A549 (cell line): ENCODE data around the gene PRPF40A. TPM values are rescaled to one million over a fixed set of nuclear protein-coding genes. Genes with fewer than 3 reads are reported as not detected.

Experiments used
- ATAC-seq, 2 experiments: fragments of 200-7000 bp in 1 of 2; fragments of >200 bp in 1 of 2; cut with Nextera tagmentation in 1 of 2; cut with Tn5 transposase in 1 of 2; 3 replicates each; pipeline versions ENCODE4 v1.8.0 to v1.9.1; 2018 to 2020; ENCODE audit warnings: mild to moderate bottlenecking in 1 of 2, moderate library complexity in 1 of 2
- CTCF ChIA-PET: fragments of 300-600 bp; sonication (Branson Sonifier 250); formaldehyde crosslinking; extraction: SDS; loops from one replicate; lab custom pipeline; 2021; ENCODE audit warnings: antibody characterized with exemption, inconsistent platforms; lab: Yijun Ruan, JAX
- POLR2A ChIA-PET: fragments of 350-600 bp; formaldehyde crosslinking; extraction: SDS; loops from one replicate; lab custom pipeline; 2021; ENCODE audit warnings: antibody characterized with exemption, inconsistent platforms; lab: Yijun Ruan, JAX
- DNase-seq, 2 experiments: peaks; one replicate each; pipeline versions ENCODE4 v3.0.0 to v3.0.0-alpha.2; 2011 to 2016; ENCODE audit warnings: low read depth in 1 of 2, low spot score in 1 of 2
- FAIRE-seq: peaks from 2 replicates; lab custom pipeline; 2011; peaks lifted over from hg19 to GRCh38; lab: Jason Lieb, UNC
- H3K27ac ChIP-seq, 2 experiments: fragments of >200 bp; sonication (Bioruptor Twin); formaldehyde crosslinking; 3 replicates each; pipeline ENCODE4 v1.5.1; 2016 to 2017
- H3K4me1 ChIP-seq: fragments of >200 bp; sonication (Bioruptor Twin); formaldehyde crosslinking; 3 replicates; pipeline ENCODE4 v1.6.1; 2016
- H3K4me2 ChIP-seq: fragments of >200 bp; sonication (Bioruptor Twin); formaldehyde crosslinking; 3 replicates; pipeline ENCODE4 v1.6.1; 2016
- H3K4me3 ChIP-seq: fragments of >200 bp; sonication (Bioruptor Twin); formaldehyde crosslinking; 3 replicates; pipeline ENCODE4 v1.5.1; 2016
- H3K9me3 ChIP-seq: fragments of >200 bp; sonication (Bioruptor Twin); formaldehyde crosslinking; 3 replicates; pipeline ENCODE4 v1.6.1; 2016
- CBX2 ChIP-seq: fragments of 200-600 bp; sonication (generic); IDR thresholded peaks from 2 replicates; pipeline ENCODE4 v1.6.1; 2016; ENCODE audit warnings: low read depth, mild to moderate bottlenecking, borderline replicate concordance
- CBX8 ChIP-seq: fragments of 200-600 bp; sonication (generic); IDR thresholded peaks from 2 replicates; pipeline ENCODE4 v1.6.1; 2016
- CEBPB ChIP-seq, 2 experiments: fragments of >200 bp in 1 of 2; sonication (Bioruptor Twin) in 1 of 2; formaldehyde crosslinking in 1 of 2; IDR thresholded peaks; 2 replicates each; pipeline ENCODE4 v1.6.1; 2012 to 2016
- CHD4 ChIP-seq: fragments of 200-600 bp; sonication (generic); IDR thresholded peaks from 2 replicates; pipeline ENCODE4 v1.6.1; 2016; ENCODE audit warnings: antibody characterized with exemption, mild to moderate bottlenecking, borderline replicate concordance
- EHF ChIP-seq: fragments of 250-450 bp; sonication (Bioruptor Pico); IDR thresholded peaks from 2 replicates; pipeline ENCODE4 v1.5.0; 2020; ENCODE audit warnings: mild to moderate bottlenecking
- EHMT2 ChIP-seq: fragments of 200-600 bp; sonication (generic); IDR thresholded peaks from 2 replicates; pipeline ENCODE4 v1.6.1; 2016; ENCODE audit warnings: antibody characterized with exemption, low read depth, mild to moderate bottlenecking, moderate library complexity
- ESRRA ChIP-seq: fragments of 150-350 bp; IDR thresholded peaks from 2 replicates; pipeline ENCODE4 v1.6.1; 2014; ENCODE audit warnings: mild to moderate bottlenecking, low read length, borderline replicate concordance
- FOSL2 ChIP-seq, 2 experiments: fragments of 450-650 bp in 1 of 2; fragments of >200 bp in 1 of 2; sonication (Bioruptor Twin) in 1 of 2; formaldehyde crosslinking; IDR thresholded peaks; 2 replicates each; pipeline versions ENCODE4 v1.5.0 to v1.6.1; 2016 to 2020; ENCODE audit warnings: mild to moderate bottlenecking in 1 of 2, moderate library complexity in 1 of 2
- HEYL ChIP-seq: fragments of 250-450 bp; sonication (Bioruptor Pico); IDR thresholded peaks from 2 replicates; pipeline ENCODE4 v1.8.0; 2021; ENCODE audit warnings: mild to moderate bottlenecking, moderate library complexity
- HMGXB4 ChIP-seq: fragments of 250-450 bp; sonication (Bioruptor Pico); IDR thresholded peaks from 2 replicates; pipeline ENCODE4 v1.5.0; 2021; ENCODE audit warnings: mild to moderate bottlenecking, moderate library complexity, borderline replicate concordance
- HOXB13 ChIP-seq: fragments of 250-450 bp; sonication (Bioruptor Pico); IDR thresholded peaks from 2 replicates; pipeline ENCODE4 v1.5.0; 2020; ENCODE audit warnings: low read depth, mild to moderate bottlenecking, moderate library complexity
- JUN ChIP-seq, 2 experiments: fragments of >200 bp; sonication (Bioruptor Twin); formaldehyde crosslinking; IDR thresholded peaks; 2 replicates in 1 of 2; 3 replicates in 1 of 2; pipeline ENCODE4 v1.6.1; 2016 to 2017
- MAZ ChIP-seq: fragments of 150-350 bp; IDR thresholded peaks from 2 replicates; pipeline ENCODE4 v1.6.1; 2014; ENCODE audit warnings: antibody characterized with exemption, low read depth, low read length, borderline replicate concordance
- MYC ChIP-seq: IDR thresholded peaks from 2 replicates; pipeline ENCODE4 v1.6.1; 2012; ENCODE audit warnings: mild to moderate bottlenecking, inconsistent platforms, low read length, improper control_type of control experiment, borderline replicate concordance
- NPAS2 ChIP-seq: fragments of 250-450 bp; sonication (Bioruptor Pico); IDR thresholded peaks from 2 replicates; pipeline ENCODE4 v1.8.0; 2022; ENCODE audit warnings: mild to moderate bottlenecking, moderate library complexity, borderline replicate concordance
- NR3C1 ChIP-seq: fragments of >200 bp; sonication (Bioruptor Twin); formaldehyde crosslinking; IDR thresholded peaks from 3 replicates; pipeline ENCODE4 v1.6.1; 2017
- PHF8 ChIP-seq: fragments of 200-600 bp; sonication (generic); IDR thresholded peaks from 2 replicates; pipeline ENCODE4 v1.6.1; 2016; ENCODE audit warnings: low read depth, mild to moderate bottlenecking, antibody characterized with exemption, moderate library complexity, borderline replicate concordance
- POLR2A ChIP-seq: IDR thresholded peaks from 2 replicates; pipeline ENCODE4 v1.6.1; 2012; ENCODE audit warnings: mild to moderate bottlenecking, low read length
- RCOR1 ChIP-seq: fragments of 150-350 bp; IDR thresholded peaks from 2 replicates; pipeline ENCODE4 v1.6.1; 2014; ENCODE audit warnings: antibody characterized with exemption, low read length, low read depth
- RFX5 ChIP-seq: fragments of 450-650 bp; IDR thresholded peaks from 2 replicates; pipeline ENCODE4 v1.7.1; 2014; ENCODE audit warnings: antibody characterized with exemption, mild to moderate bottlenecking, moderate library complexity
- RNF2 ChIP-seq: fragments of 200-600 bp; sonication (generic); IDR thresholded peaks from 2 replicates; pipeline ENCODE4 v1.6.1; 2016; ENCODE audit warnings: low read depth, mild to moderate bottlenecking, antibody characterized with exemption, moderate library complexity, borderline replicate concordance
- SMC3 ChIP-seq: fragments of >200 bp; sonication (Bioruptor Twin); formaldehyde crosslinking; IDR thresholded peaks from 3 replicates; pipeline ENCODE4 v1.6.1; 2018; ENCODE audit warnings: inconsistent platforms
- SREBF2 ChIP-seq: fragments of 450-650 bp; IDR thresholded peaks from 2 replicates; pipeline ENCODE4 v1.6.1; 2014; ENCODE audit warnings: mild to moderate bottlenecking, moderate library complexity
- TP53 ChIP-seq: fragments of 250-450 bp; sonication (Bioruptor Pico); IDR thresholded peaks from 2 replicates; pipeline ENCODE4 v1.5.0; 2021; ENCODE audit warnings: mild to moderate bottlenecking, moderate library complexity
- ZFP36 ChIP-seq: fragments of 450-650 bp; IDR thresholded peaks from 2 replicates; pipeline ENCODE4 v1.6.1; 2014; ENCODE audit warnings: borderline replicate concordance; ENCODE audit not compliant: partially characterized antibody
- WGBS: methylation state at CpG from one replicate; pipeline ENCODE4 v1.1.6; 2017; ENCODE audit errors: missing lambda C conversion rate; 5-methylcytosine and 5-hydroxymethylcytosine counted together
- polyA minus RNA-seq: library from RNA; depleted of rRNA, polyadenylated mRNA; stranded (reverse); fragments of >200 nt; gene quantifications from 2 replicates; pipeline ENCODE4 v1.2.3, GENCODE V29; 2011; rRNA and poly(A)+ RNA removed
- polyA plus RNA-seq, 4 experiments: library from polyadenylated mRNA; depleted of rRNA in 3 of 4; stranded (reverse); fragments of >200 nt; fragmentation: RNase III in 1 of 4; extraction: RNeasy Plus Mini Kit Qiagen cat#74134 plus additional on column Dnase treatment in 1 of 4; gene quantifications; 2 replicates in 3 of 4; 3 replicates in 1 of 4; pipeline ENCODE4 v1.2.3, GENCODE V29; 2011 to 2017
- TF ChIP-seq, protein P1 (sequence below): fragments of 450-650 bp; IDR thresholded peaks from 2 replicates; pipeline ENCODE4 v1.6.1; 2014; ENCODE audit warnings: antibody characterized with exemption
- TF ChIP-seq, protein P2 (sequence below): IDR thresholded peaks from 2 replicates; pipeline ENCODE4 v1.6.1; 2012
- TF ChIP-seq, protein P3 (sequence below): fragments of >200 bp; sonication (Bioruptor Twin); formaldehyde crosslinking; IDR thresholded peaks from 2 replicates; pipeline ENCODE4 v1.6.1; 2016
- TF ChIP-seq, protein P4 (sequence below): IDR thresholded peaks from 2 replicates; pipeline ENCODE4 v1.6.1; 2012; ENCODE audit warnings: low read depth, borderline replicate concordance
- TF ChIP-seq, protein P5 (sequence below): fragments of 200-600 bp; sonication (generic); IDR thresholded peaks from 2 replicates; pipeline ENCODE4 v1.6.1; 2016; ENCODE audit warnings: antibody characterized with exemption, mild to moderate bottlenecking, moderate library complexity

The PRPF40A gene
- 184 and 186 TPM in 2 replicates for polyA plus RNA-seq (2011; rRNA removed)
- polyA plus RNA-seq (2012; cell fraction: cytosol; rRNA removed) = 73.6 and 74.5 TPM in 2 replicates
- polyA plus RNA-seq (2012; cell fraction: nucleus; rRNA removed) = 77.2 and 139 TPM in 2 replicates
- 75.1 to 80.4 TPM (median 77.0 TPM) in 3 replicates for polyA plus RNA-seq (2017; fragmentation: RNase III; extraction: RNeasy Plus Mini Kit Qiagen cat#74134 plus additional on column Dnase treatment)
- 424 and 529 TPM in 2 replicates for polyA minus RNA-seq

DNA sequence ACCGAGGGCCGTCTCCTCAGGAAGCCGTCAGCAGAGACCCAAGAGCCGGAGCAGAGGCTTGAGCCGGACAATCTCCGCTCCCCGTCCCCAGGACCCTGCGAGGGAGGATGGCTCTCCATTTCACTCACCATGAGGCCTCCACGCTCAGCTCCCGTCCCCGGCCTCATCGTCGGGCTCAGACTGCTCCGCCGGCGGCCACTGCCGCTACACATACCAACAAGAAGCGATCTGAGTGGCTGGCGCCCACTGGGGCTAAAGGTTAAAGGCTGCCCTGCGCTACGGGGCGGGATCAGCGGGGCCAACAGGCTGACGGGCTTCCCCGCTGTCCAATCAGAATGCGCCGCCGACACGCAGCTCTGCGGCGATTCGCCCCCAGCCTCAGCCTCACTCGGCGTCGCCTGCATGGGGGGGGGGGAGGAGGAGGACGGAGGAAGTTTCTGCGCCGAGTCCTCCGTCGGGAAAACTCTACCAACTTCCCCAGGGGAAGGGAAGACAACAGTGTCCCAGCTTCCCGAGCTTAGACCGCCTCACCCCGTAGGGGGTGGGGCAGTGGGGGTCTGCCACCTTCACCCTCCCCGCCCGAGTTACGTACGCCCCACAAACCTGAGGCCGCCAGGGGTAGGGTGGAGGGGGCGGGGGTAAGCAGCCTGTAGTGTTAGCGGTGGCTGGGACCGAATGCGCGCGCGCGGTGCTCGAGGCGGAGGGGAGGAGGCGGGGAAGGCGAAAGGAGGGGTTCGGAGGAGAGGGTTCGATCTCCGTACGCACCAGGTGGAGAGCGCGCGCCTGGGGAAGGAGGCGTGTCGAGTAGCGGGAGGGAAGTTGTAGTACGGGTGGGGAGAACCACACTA, at the start of gene PRPF40A:
PRPF40A (minus strand) TSS at position 234 of the 848 bp plus-strand sequence; CDS start at position 212, 22 bp downstream.
- peak within 1 kb of the TSS; percentile 97 for H3K27ac ChIP-seq
- ATAC-seq (peak; percentile 78 to 84), DNase-seq (peak; percentile 80 to 98), FAIRE-seq (no peak)
- H3K4me2 ChIP-seq = peak within 1 kb of the TSS; percentile 87
- peak within 1 kb of the TSS; percentile 75 for H3K4me3 ChIP-seq
- CTCF ChIA-PET = interaction anchor here (0.8 to 2.5 kb wide), 9 partner anchors 10 to 550 kb away, joined by 3 to 14 read pairs (median 3); partner anchors contain the start of gene STAM2
- H3K4me1 ChIP-seq = peaks cover 39% of the 10 kb centered on the region
- POLR2A ChIA-PET = interaction anchor here (0.6 to 1.4 kb wide), 10 partner anchors 9 to 1262 kb away, joined by 3 to 13 read pairs (median 5); partner anchors contain the start of gene STAM2
- no peaks in the 10 kb centered on the region for H3K9me3 ChIP-seq
- 0% methylated on average over 24 of the region's 71 CpGs for WGBS
- TF ChIP-seq HEYL (CRISPR knock-in tag) (no peak), CBX8 (no peak), CEBPB (IDR thresholded peaks at IDR 0.05) (no peak), ZFP36 (no peak), JUN (IDR thresholded peaks at IDR 0.05) (peak; percentile 52 to 73; a peak in 4 of 5 replicates), NPAS2 (CRISPR knock-in tag) (no peak), EHMT2 (no peak), NR3C1 (no peak), MYC (0 out of 2 replicates have a peak, but pooled peaks have one; percentile 66), FOSL2 (IDR thresholded peaks at IDR 0.05) (no peak), FOSL2 (CRISPR knock-in tag; IDR thresholded peaks at IDR 0.05) (no peak), PHF8 (peak; percentile 62; the same call in 1 of the 2 replicates), CHD4 (no peak), ESRRA (no peak), HOXB13 (CRISPR knock-in tag) (no peak), TP53 (CRISPR knock-in tag) (no peak), POLR2A (peak; percentile 75), RNF2 (no peak), MAZ (no peak; the same call in 1 of the 2 replicates), CBX2 (no peak), SMC3 (no peak), RFX5 (no peak), EHF (CRISPR knock-in tag) (no peak), RCOR1 (no peak), SREBF2 (no peak), HMGXB4 (CRISPR knock-in tag) (no peak)
- TF ChIP-seq, protein P1, sequence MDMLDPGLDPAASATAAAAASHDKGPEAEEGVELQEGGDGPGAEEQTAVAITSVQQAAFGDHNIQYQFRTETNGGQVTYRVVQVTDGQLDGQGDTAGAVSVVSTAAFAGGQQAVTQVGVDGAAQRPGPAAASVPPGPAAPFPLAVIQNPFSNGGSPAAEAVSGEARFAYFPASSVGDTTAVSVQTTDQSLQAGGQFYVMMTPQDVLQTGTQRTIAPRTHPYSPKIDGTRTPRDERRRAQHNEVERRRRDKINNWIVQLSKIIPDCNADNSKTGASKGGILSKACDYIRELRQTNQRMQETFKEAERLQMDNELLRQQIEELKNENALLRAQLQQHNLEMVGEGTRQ = no peak
- TF ChIP-seq, protein P2, sequence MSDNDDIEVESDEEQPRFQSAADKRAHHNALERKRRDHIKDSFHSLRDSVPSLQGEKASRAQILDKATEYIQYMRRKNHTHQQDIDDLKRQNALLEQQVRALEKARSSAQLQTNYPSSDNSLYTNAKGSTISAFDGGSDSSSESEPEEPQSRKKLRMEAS = peak; percentile 79
- TF ChIP-seq, protein P3, sequence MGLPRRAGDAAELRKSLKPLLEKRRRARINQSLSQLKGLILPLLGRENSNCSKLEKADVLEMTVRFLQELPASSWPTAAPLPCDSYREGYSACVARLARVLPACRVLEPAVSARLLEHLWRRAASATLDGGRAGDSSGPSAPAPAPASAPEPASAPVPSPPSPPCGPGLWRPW = no peak
- TF ChIP-seq, protein P4, sequence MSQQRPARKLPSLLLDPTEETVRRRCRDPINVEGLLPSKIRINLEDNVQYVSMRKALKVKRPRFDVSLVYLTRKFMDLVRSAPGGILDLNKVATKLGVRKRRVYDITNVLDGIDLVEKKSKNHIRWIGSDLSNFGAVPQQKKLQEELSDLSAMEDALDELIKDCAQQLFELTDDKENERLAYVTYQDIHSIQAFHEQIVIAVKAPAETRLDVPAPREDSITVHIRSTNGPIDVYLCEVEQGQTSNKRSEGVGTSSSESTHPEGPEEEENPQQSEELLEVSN = no peak
- TF ChIP-seq, protein P5, sequence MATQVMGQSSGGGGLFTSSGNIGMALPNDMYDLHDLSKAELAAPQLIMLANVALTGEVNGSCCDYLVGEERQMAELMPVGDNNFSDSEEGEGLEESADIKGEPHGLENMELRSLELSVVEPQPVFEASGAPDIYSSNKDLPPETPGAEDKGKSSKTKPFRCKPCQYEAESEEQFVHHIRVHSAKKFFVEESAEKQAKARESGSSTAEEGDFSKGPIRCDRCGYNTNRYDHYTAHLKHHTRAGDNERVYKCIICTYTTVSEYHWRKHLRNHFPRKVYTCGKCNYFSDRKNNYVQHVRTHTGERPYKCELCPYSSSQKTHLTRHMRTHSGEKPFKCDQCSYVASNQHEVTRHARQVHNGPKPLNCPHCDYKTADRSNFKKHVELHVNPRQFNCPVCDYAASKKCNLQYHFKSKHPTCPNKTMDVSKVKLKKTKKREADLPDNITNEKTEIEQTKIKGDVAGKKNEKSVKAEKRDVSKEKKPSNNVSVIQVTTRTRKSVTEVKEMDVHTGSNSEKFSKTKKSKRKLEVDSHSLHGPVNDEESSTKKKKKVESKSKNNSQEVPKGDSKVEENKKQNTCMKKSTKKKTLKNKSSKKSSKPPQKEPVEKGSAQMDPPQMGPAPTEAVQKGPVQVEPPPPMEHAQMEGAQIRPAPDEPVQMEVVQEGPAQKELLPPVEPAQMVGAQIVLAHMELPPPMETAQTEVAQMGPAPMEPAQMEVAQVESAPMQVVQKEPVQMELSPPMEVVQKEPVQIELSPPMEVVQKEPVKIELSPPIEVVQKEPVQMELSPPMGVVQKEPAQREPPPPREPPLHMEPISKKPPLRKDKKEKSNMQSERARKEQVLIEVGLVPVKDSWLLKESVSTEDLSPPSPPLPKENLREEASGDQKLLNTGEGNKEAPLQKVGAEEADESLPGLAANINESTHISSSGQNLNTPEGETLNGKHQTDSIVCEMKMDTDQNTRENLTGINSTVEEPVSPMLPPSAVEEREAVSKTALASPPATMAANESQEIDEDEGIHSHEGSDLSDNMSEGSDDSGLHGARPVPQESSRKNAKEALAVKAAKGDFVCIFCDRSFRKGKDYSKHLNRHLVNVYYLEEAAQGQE = no peak
